Activated CD8-positive, alpha-beta memory T cell treated with anti-CD3 and anti-CD28 coated beads, Interleukin-2, amount 10 ng/mL, durations not matched to agents 7 days and 5 days (primary cell): ENCODE results near the gene NOVA1. TPM values are rescaled to one million over a fixed set of nuclear protein-coding genes. Genes with fewer than 3 reads are reported as not detected.

Source experiments
- ATAC-seq: fragments of 150-1000 bp; cut with Tn5 transposase; one replicate; pipeline ENCODE4 v1.10.0; 2021; ENCODE audit warnings: moderate library complexity
- CTCF ChIA-PET: fragments of 350-600 bp; sonication (Branson Sonifier 250); formaldehyde crosslinking; loops from one replicate; lab custom pipeline; 2021; ENCODE audit warnings: antibody characterized with exemption; lab: Charles Lee
- DNase-seq: peaks from one replicate; pipeline ENCODE4 v3.0.0-alpha.2; 2020
- H3K27ac Mint-ChIP-seq: one replicate; pipeline ENCODE4 v1.8.0; 2021; ENCODE audit warnings: mild to moderate bottlenecking, mixed read lengths
- H3K27me3 Mint-ChIP-seq: one replicate; pipeline ENCODE4 v1.8.0; 2021; ENCODE audit warnings: mixed read lengths
- H3K36me3 Mint-ChIP-seq: one replicate; pipeline ENCODE4 v1.8.0; 2021; ENCODE audit warnings: mild to moderate bottlenecking, mixed read lengths
- H3K4me1 Mint-ChIP-seq: one replicate; pipeline ENCODE4 v1.8.0; 2021; ENCODE audit warnings: mixed read lengths
- H3K4me3 Mint-ChIP-seq: one replicate; pipeline ENCODE4 v1.8.0; 2021; ENCODE audit warnings: mild to moderate bottlenecking, moderate library complexity, mixed read lengths
- H3K9me3 Mint-ChIP-seq: one replicate; pipeline ENCODE4 v1.8.0; 2022; ENCODE audit warnings: low read depth, mixed read lengths
- total RNA-seq, 2 experiments: library from RNA; stranded (reverse); gene quantifications; one replicate each; pipeline ENCODE4 v1.2.3, GENCODE V29; 2021

The NOVA1 gene
- total RNA-seq, 2 experiments from 2014 or later: 0.42 TPM; not detected in 1

GRCh38 chr14:26538176-26538575 lies 59.7 kb downstream of the NOVA1 start:
- no peak for DNase-seq
- H3K4me1 Mint-ChIP-seq: no peaks in the 10 kb centered on the region
- H3K36me3 Mint-ChIP-seq: no peaks in the 10 kb centered on the region

GRCh38 chr14:26531894-26532293 lies 65.9 kb downstream of the NOVA1 start:
- Mint-ChIP-seq H3K36me3 (no peaks in the 10 kb centered on the region), H3K4me3 (no peak overlapping the region), H3K9me3 (peaks cover 6% of the 10 kb centered on the region), H3K27ac (no peak overlapping the region), H3K27me3 (no peaks in the 10 kb centered on the region), H3K4me1 (no peaks in the 10 kb centered on the region)
- ATAC-seq: no peak
- CTCF ChIA-PET: no interaction called here
- no peak for DNase-seq

More at GRCh38 chr14:26538176-26538575, 59.7 kb downstream of the NOVA1 start:
- CTCF ChIA-PET: no interaction called here
- Mint-ChIP-seq H3K27ac (no peak overlapping the region), H3K27me3 (no peaks in the 10 kb centered on the region), H3K9me3 (peaks cover 8% of the 10 kb centered on the region), H3K4me3 (no peak overlapping the region)
- ATAC-seq: no peak

GRCh38 chr14:26528415-26529182 lies 69.2 kb downstream of the NOVA1 start:
- CTCF ChIA-PET: no interaction called here
- H3K4me1 Mint-ChIP-seq: no peaks in the 10 kb centered on the region
- no peak for ATAC-seq

GRCh38 chr14:26527095-26527494 lies 70.7 kb downstream of the NOVA1 start:
- CTCF ChIA-PET: no interaction called here
- H3K27ac Mint-ChIP-seq: no peak overlapping the region
- H3K36me3 Mint-ChIP-seq: no peaks in the 10 kb centered on the region
- DNase-seq (no peak), ATAC-seq (no peak)
- H3K4me3 Mint-ChIP-seq: no peak overlapping the region
- H3K27me3 Mint-ChIP-seq: no peaks in the 10 kb centered on the region
- H3K4me1 Mint-ChIP-seq: no peaks in the 10 kb centered on the region
- peaks cover 5% of the 10 kb centered on the region for H3K9me3 Mint-ChIP-seq

More at GRCh38 chr14:26528415-26529182, 69.2 kb downstream of the NOVA1 start:
- Mint-ChIP-seq H3K36me3 (no peaks in the 10 kb centered on the region), H3K9me3 (peaks cover 7% of the 10 kb centered on the region), H3K4me3 (no peak overlapping the region), H3K27me3 (no peaks in the 10 kb centered on the region), H3K27ac (no peak overlapping the region)
- DNase-seq: no peak

GRCh38 chr14:26526137-26526536 lies 71.7 kb downstream of the NOVA1 start:
- H3K4me1 Mint-ChIP-seq: no peaks in the 10 kb centered on the region
- H3K9me3 Mint-ChIP-seq: peaks cover 5% of the 10 kb centered on the region
- ATAC-seq (no peak), DNase-seq (no peak)
- H3K36me3 Mint-ChIP-seq: no peaks in the 10 kb centered on the region
- H3K27ac Mint-ChIP-seq: no peak overlapping the region
- H3K27me3 Mint-ChIP-seq: no peaks in the 10 kb centered on the region
- CTCF ChIA-PET: no interaction called here
- no peak overlapping the region for H3K4me3 Mint-ChIP-seq

- H3K9me3 Mint-ChIP-seq: peaks cover 7% of the 10 kb centered on the region
- H3K4me3 Mint-ChIP-seq: no peak overlapping the region
- H3K27ac Mint-ChIP-seq: no peak overlapping the region
- no peaks in the 10 kb centered on the region for H3K4me1 Mint-ChIP-seq
- CTCF ChIA-PET: no interaction called here
- no peaks in the 10 kb centered on the region for H3K27me3 Mint-ChIP-seq
- DNase-seq (no peak), ATAC-seq (no peak)
- H3K36me3 Mint-ChIP-seq: no peaks in the 10 kb centered on the region
These were observed 72.7 kb downstream of the NOVA1 start for GRCh38 chr14:26525085-26525484.

- no peak for DNase-seq
- Mint-ChIP-seq H3K4me3 (no peak overlapping the region), H3K36me3 (no peaks in the 10 kb centered on the region), H3K9me3 (peaks cover 11% of the 10 kb centered on the region), H3K27me3 (no peaks in the 10 kb centered on the region), H3K4me1 (no peaks in the 10 kb centered on the region), H3K27ac (no peak overlapping the region)
- no peak for ATAC-seq
- CTCF ChIA-PET: no interaction called here
These were observed 74.9 kb downstream of the NOVA1 start for GRCh38 chr14:26522967-26523366.

- Mint-ChIP-seq H3K27me3 (no peaks in the 10 kb centered on the region), H3K27ac (no peak overlapping the region), H3K4me3 (no peak overlapping the region), H3K4me1 (no peaks in the 10 kb centered on the region), H3K36me3 (no peaks in the 10 kb centered on the region), H3K9me3 (peaks cover 7% of the 10 kb centered on the region)
- CTCF ChIA-PET: no interaction called here
- ATAC-seq (no peak), DNase-seq (no peak)
These were observed 80.1 kb downstream of the NOVA1 start for GRCh38 chr14:26517771-26518170.

GRCh38 chr14:26500028-26500427 lies 97.8 kb downstream of the NOVA1 start:
- H3K27ac Mint-ChIP-seq: no peak overlapping the region

GRCh38 chr14:26499546-26499945 lies 98.3 kb downstream of the NOVA1 start:
- H3K27ac Mint-ChIP-seq: no peak overlapping the region
- H3K9me3 Mint-ChIP-seq: no peaks in the 10 kb centered on the region
- H3K27me3 Mint-ChIP-seq: no peaks in the 10 kb centered on the region
- no peak for DNase-seq
- no peak for ATAC-seq
- no peaks in the 10 kb centered on the region for H3K36me3 Mint-ChIP-seq
- H3K4me1 Mint-ChIP-seq: no peaks in the 10 kb centered on the region
- CTCF ChIA-PET: no interaction called here
- no peak overlapping the region for H3K4me3 Mint-ChIP-seq

More at GRCh38 chr14:26500028-26500427, 97.8 kb downstream of the NOVA1 start:
- ATAC-seq (no peak), DNase-seq (no peak)
- no peaks in the 10 kb centered on the region for H3K9me3 Mint-ChIP-seq
- no peaks in the 10 kb centered on the region for H3K27me3 Mint-ChIP-seq
- no peaks in the 10 kb centered on the region for H3K36me3 Mint-ChIP-seq
- CTCF ChIA-PET: no interaction called here
- no peaks in the 10 kb centered on the region for H3K4me1 Mint-ChIP-seq
- no peak overlapping the region for H3K4me3 Mint-ChIP-seq

- CTCF ChIA-PET: no interaction called here
- Mint-ChIP-seq H3K9me3 (peaks cover 14% of the 10 kb centered on the region), H3K27ac (no peak overlapping the region), H3K36me3 (no peaks in the 10 kb centered on the region), H3K27me3 (no peaks in the 10 kb centered on the region), H3K4me3 (no peak overlapping the region), H3K4me1 (no peaks in the 10 kb centered on the region)
- no peak for DNase-seq
- ATAC-seq: no peak
These were observed 110.9 kb downstream of the NOVA1 start for GRCh38 chr14:26486922-26487321.

GRCh38 chr14:26484562-26484961 lies 113.3 kb downstream of the NOVA1 start:
- Mint-ChIP-seq H3K9me3 (peaks cover 10% of the 10 kb centered on the region), H3K4me1 (no peaks in the 10 kb centered on the region), H3K4me3 (no peak overlapping the region), H3K27me3 (no peaks in the 10 kb centered on the region), H3K27ac (no peak overlapping the region), H3K36me3 (no peaks in the 10 kb centered on the region)
- no peak for DNase-seq
- no peak for ATAC-seq
- CTCF ChIA-PET: no interaction called here

GRCh38 chr14:26478967-26479366 lies 118.9 kb downstream of the NOVA1 start:
- peaks cover 5% of the 10 kb centered on the region for H3K9me3 Mint-ChIP-seq
- H3K36me3 Mint-ChIP-seq: no peaks in the 10 kb centered on the region
- H3K4me3 Mint-ChIP-seq: no peak overlapping the region
- no peaks in the 10 kb centered on the region for H3K27me3 Mint-ChIP-seq
- no peak overlapping the region for H3K27ac Mint-ChIP-seq
- DNase-seq (no peak), ATAC-seq (no peak)
- CTCF ChIA-PET: no interaction called here
- no peaks in the 10 kb centered on the region for H3K4me1 Mint-ChIP-seq

- no peak for ATAC-seq
These were observed 131.0 kb downstream of the NOVA1 start for GRCh38 chr14:26466862-26467261.

More at GRCh38 chr14:26466862-26467261, 131.0 kb downstream of the NOVA1 start:
- CTCF ChIA-PET: no interaction called here
- Mint-ChIP-seq H3K36me3 (no peaks in the 10 kb centered on the region), H3K9me3 (peaks cover 11% of the 10 kb centered on the region), H3K4me3 (no peak overlapping the region), H3K4me1 (no peaks in the 10 kb centered on the region), H3K27ac (no peak overlapping the region), H3K27me3 (no peaks in the 10 kb centered on the region)
- DNase-seq: no peak
